Mammary epithelial cell (primary cell): ENCODE data around the gene COL25A1.

ENCODE experiments used
- EZH2 ChIP-seq: IDR thresholded peaks from 2 replicates; pipeline ENCODE4 v1.6.1; 2012; ENCODE audit warnings: low read length, inconsistent platforms, borderline replicate concordance
- TF ChIP-seq, protein P1 (sequence below), 2 donors: IDR thresholded peaks in 1 of 2; conservative IDR thresholded peaks in 1 of 2; 2 replicates each; pipeline ENCODE4 v1.5.1; 2011 to 2012; ENCODE audit warnings: inconsistent platforms in 2 of 2, low read length in 2 of 2, mild to moderate bottlenecking in 2 of 2, control low read depth in 1 of 2, low read depth in 1 of 2; ENCODE audit not compliant: insufficient read depth in 1 of 2; ENCODE audit errors: extremely low read depth in 1 of 2

DNA sequence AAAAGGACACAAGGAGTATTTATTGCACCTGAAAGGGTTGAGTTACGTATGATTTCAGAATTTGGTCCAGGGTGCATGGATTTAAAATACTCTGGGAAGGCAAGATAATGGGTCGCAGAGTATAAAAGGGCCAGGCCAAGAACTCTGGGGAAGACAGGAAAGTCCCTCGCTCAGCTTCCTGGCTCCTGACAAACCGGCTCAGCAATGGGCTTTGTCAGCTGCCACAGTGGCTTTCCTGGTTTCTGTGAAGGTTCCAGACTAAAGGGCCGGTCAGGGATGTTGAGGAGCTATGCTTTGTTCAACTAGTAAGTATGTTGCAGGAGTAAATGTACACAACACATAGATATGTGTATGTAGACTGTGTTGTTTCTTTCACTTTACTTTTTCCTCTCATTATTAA, 385.2 kb downstream of the COL25A1 start:
- TF ChIP-seq, protein P1, sequence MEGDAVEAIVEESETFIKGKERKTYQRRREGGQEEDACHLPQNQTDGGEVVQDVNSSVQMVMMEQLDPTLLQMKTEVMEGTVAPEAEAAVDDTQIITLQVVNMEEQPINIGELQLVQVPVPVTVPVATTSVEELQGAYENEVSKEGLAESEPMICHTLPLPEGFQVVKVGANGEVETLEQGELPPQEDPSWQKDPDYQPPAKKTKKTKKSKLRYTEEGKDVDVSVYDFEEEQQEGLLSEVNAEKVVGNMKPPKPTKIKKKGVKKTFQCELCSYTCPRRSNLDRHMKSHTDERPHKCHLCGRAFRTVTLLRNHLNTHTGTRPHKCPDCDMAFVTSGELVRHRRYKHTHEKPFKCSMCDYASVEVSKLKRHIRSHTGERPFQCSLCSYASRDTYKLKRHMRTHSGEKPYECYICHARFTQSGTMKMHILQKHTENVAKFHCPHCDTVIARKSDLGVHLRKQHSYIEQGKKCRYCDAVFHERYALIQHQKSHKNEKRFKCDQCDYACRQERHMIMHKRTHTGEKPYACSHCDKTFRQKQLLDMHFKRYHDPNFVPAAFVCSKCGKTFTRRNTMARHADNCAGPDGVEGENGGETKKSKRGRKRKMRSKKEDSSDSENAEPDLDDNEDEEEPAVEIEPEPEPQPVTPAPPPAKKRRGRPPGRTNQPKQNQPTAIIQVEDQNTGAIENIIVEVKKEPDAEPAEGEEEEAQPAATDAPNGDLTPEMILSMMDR (conservative IDR thresholded peaks at IDR 0.05 in 1 of 2, IDR thresholded peaks at IDR 0.05 in 1 of 2; ENCODE audit: extremely low read depth in 1 of 2, insufficient read depth in 1 of 2, low read depth in 1 of 2, low read length in 2 of 2) = no peak
- no peak for TF ChIP-seq EZH2
